ENCODE data around the gene ZNF831. TPM values are rescaled to one million over a fixed set of nuclear protein-coding genes. Genes with fewer than 3 reads are reported as not detected.
A peak's percentile ranks its signal among the peaks of the same experiment; 100 is the strongest.

ZNF831 gene
- total RNA-seq, 4 donors from 2014 or later, result 0.15 to 1.2 (median 0.37) TPM

DNA sequence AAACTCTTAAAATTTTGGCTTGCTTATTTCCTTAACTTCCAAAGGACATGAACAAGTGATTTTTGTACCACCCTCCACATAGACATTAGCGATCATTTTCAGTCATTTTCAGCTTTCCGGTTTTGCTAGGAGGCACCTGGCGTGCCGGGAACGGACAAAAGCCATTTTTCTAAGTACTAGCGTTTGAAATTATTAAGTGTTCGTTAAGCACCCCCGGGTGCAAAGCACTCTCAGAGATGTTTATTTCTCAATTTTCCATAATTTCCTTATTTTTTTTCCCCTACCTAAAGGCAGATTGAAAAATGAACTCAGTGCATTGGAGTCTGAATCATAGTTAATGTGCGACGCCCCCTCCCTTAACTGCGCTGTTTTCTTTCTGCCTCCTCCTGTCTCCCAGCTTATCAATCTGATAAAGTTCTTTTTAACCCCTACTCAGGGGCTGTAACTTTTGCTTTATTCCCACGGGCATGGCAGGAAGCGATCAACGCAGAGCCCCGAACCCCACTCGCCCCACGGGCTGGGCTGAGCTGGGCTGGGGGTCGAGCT is 58.2 kb downstream of the ZNF831 start:
- peak overlapping the region in 2 of 4 donors; percentile 59 to 79 for H3K27ac ChIP-seq
- peak; percentile 8 for ATAC-seq
- H3K27me3 ChIP-seq, result peaks cover 60% of the 10 kb centered on the region

GRCh38 chr20:59222253-59223181 is 58.9 kb downstream of the ZNF831 start:
- Histone ChIP-seq H3K4me3 (peak overlapping the region; percentile 27 to 54), H3K4me1 (peaks cover 0 to 26% (median 8%) of the 10 kb centered on the region in 3 donors), H3K9me3 (no peaks in the 10 kb centered on the region), H3K27me3 (peaks cover 66% of the 10 kb centered on the region), H3K27ac (peak overlapping the region in 2 of 4 donors; percentile 59 to 79), H3K36me3 (no peaks in the 10 kb centered on the region)
- ATAC-seq, result peak; percentile 85
- WGBS, 2 donors (ENCODE audit: low coverage in 1 of 2), result 0 to 7% methylated on average over 8 to 10 of the region's 51 CpGs
- TF ChIP-seq POLR2AphosphoS5 (IDR thresholded peaks at IDR 0.05), result no peak
- TF ChIP-seq EP300 (IDR thresholded peaks at IDR 0.05), result no peak
- TF ChIP-seq, protein P1, sequence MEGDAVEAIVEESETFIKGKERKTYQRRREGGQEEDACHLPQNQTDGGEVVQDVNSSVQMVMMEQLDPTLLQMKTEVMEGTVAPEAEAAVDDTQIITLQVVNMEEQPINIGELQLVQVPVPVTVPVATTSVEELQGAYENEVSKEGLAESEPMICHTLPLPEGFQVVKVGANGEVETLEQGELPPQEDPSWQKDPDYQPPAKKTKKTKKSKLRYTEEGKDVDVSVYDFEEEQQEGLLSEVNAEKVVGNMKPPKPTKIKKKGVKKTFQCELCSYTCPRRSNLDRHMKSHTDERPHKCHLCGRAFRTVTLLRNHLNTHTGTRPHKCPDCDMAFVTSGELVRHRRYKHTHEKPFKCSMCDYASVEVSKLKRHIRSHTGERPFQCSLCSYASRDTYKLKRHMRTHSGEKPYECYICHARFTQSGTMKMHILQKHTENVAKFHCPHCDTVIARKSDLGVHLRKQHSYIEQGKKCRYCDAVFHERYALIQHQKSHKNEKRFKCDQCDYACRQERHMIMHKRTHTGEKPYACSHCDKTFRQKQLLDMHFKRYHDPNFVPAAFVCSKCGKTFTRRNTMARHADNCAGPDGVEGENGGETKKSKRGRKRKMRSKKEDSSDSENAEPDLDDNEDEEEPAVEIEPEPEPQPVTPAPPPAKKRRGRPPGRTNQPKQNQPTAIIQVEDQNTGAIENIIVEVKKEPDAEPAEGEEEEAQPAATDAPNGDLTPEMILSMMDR (IDR thresholded peaks at IDR 0.05), result peak; percentile 83 to 98 (median 86)
- no peak for TF ChIP-seq POLR2A (IDR thresholded peaks at IDR 0.05)

More for the DNA sequence above, 58.2 kb downstream of the ZNF831 start:
- Histone ChIP-seq H3K9me3 (no peaks in the 10 kb centered on the region), H3K4me1 (peaks cover 0 to 26% (median 8%) of the 10 kb centered on the region in 3 donors), H3K4me3 (peak overlapping the region; percentile 27 to 54), H3K36me3 (no peaks in the 10 kb centered on the region)
- TF ChIP-seq EP300 (IDR thresholded peaks at IDR 0.05) (no peak), POLR2AphosphoS5 (IDR thresholded peaks at IDR 0.05) (no peak), POLR2A (IDR thresholded peaks at IDR 0.05) (no peak)
- TF ChIP-seq, protein P1 (IDR thresholded peaks at IDR 0.05), result no peak
- WGBS, 2 donors (ENCODE audit: low coverage in 1 of 2), result 13 to 17% methylated on average over 9 to 11 of the region's 18 CpGs

DNA sequence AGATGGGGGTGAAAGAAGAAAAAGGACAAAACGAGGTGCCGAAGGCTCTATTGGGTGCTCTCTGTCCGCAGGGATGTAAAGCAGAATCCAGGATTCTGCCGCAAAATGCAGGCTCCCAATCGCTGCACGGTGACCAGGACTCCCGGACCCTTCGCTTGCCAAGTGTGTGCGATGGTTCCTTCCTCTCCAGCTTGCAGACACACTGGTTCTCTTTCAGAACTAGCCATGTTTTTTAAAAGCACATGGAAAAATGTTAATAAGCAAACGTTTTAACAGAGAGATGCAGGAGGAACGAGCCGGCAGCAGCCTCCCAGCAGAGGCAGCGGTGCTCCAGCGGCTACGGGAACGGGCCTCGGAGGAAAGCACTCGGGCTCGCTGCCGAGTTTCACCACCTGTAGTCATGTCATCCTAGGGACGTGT is 59.6 kb downstream of the ZNF831 start:
- ATAC-seq, result no peak
- H3K36me3 ChIP-seq, result no peaks in the 10 kb centered on the region
- WGBS, 2 donors (ENCODE audit: low coverage in 1 of 2), result 8 to 10% methylated on average over 14 to 18 of the region's 21 CpGs

DNA sequence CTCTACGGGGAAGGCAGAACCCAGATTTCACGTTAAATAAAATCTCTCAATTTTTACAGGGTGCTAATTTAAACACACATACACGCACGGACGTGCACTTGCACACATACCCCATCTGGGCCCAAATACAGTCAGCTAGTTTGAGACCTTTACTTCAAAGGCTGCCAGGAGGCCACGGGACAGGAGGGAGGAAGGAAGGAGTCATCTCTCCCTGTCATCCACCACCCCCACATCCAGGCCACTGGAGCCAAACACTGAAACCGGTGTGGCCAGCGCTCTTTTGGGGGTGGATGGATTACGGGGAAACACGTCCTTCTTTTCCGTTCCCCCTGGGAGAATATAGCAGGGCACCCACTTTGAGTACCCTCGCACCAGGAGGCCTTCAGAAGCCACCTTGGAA is 60.1 kb downstream of the ZNF831 start:
- TF ChIP-seq, protein P1 (IDR thresholded peaks at IDR 0.05), result no peak
- no peak for TF ChIP-seq POLR2A (IDR thresholded peaks at IDR 0.05)
- no peak for TF ChIP-seq POLR2AphosphoS5 (IDR thresholded peaks at IDR 0.05)
- no peak for TF ChIP-seq EP300 (IDR thresholded peaks at IDR 0.05)
- peaks cover 0 to 26% (median 8%) of the 10 kb centered on the region in 3 donors for H3K4me1 ChIP-seq
- ATAC-seq, result no peak
- peaks cover 70% of the 10 kb centered on the region for H3K27me3 ChIP-seq
- 70 to 81% methylated on average over 10 to 12 of the region's 12 CpGs for whole genome bisulfite sequencing, 2 donors (ENCODE audit: low coverage in 1 of 2)
- H3K9me3 ChIP-seq, result no peaks in the 10 kb centered on the region
- no peak overlapping the region for H3K4me3 ChIP-seq
- H3K36me3 ChIP-seq, result no peaks in the 10 kb centered on the region
- no peak overlapping the region for H3K27ac ChIP-seq

More for the DNA sequence above, 59.6 kb downstream of the ZNF831 start:
- Histone ChIP-seq H3K27me3 (peaks cover 68% of the 10 kb centered on the region), H3K9me3 (no peaks in the 10 kb centered on the region), H3K27ac (no peak overlapping the region), H3K4me1 (peaks cover 0 to 26% (median 8%) of the 10 kb centered on the region in 3 donors), H3K4me3 (peak overlapping the region in 1 of 2 donors; percentile 54)
- TF ChIP-seq POLR2AphosphoS5 (IDR thresholded peaks at IDR 0.05), result no peak
- no peak for TF ChIP-seq POLR2A (IDR thresholded peaks at IDR 0.05)
- TF ChIP-seq EP300 (IDR thresholded peaks at IDR 0.05), result no peak
- TF ChIP-seq, protein P1 (IDR thresholded peaks at IDR 0.05), result no peak
